Retinal pigment epithelial cell (primary cell): ENCODE data around the gene ABCD2.

Source experiments
- DNase-seq: peaks from one replicate; pipeline ENCODE4 v3.0.0-alpha.2; 2010; ENCODE audit warnings: low read depth
- H3K4me3 ChIP-seq: 2 replicates; pipeline ENCODE4 v1.5.1; 2011; ENCODE audit warnings: mild to moderate bottlenecking, low read length, control low read depth, moderate library complexity
- CTCF ChIP-seq: conservative IDR thresholded peaks from 2 replicates; pipeline ENCODE4 v1.5.1; 2011; ENCODE audit warnings: low read depth, low read length, control low read depth, inconsistent platforms

The ABCD2 gene

GRCh38 chr12:39595928-39596327 lies 23.7 kb downstream of the ABCD2 start:
- H3K4me3 ChIP-seq: no peak overlapping the region
- no peak for DNase-seq
- no peak for TF ChIP-seq CTCF

DNA sequence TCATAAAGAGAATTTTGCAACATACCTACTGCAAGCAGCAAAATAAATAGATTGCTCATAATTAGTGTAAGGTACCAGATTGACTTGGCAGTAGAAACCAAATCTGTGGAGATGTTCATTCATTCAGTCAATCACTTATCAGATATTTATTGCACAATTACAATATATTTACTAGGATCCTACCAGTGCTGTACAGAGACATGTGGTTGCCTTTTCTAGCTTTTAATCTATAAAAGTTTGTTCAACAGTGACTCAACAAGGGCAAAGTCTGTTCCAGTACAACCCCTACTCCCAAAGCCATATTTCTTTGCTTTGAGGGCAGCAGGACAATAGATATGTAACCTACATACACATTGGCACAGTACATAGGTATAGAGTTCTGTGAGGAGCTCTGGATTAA lies 27.3 kb downstream of the ABCD2 start:
- H3K4me3 ChIP-seq: no peak overlapping the region
- no peak for TF ChIP-seq CTCF
- no peak for DNase-seq

GRCh38 chr12:39588348-39588747 lies 31.3 kb downstream of the ABCD2 start:
- H3K4me3 ChIP-seq: no peak overlapping the region
- TF ChIP-seq CTCF: peak; percentile 2
- no peak for DNase-seq

GRCh38 chr12:39587225-39587624 lies 32.4 kb downstream of the ABCD2 start:
- no peak for DNase-seq
- no peak for TF ChIP-seq CTCF
- H3K4me3 ChIP-seq: no peak overlapping the region

- no peak for TF ChIP-seq CTCF
- H3K4me3 ChIP-seq: no peak overlapping the region
- DNase-seq: peak; percentile 85
These were observed 32.8 kb downstream of the ABCD2 start for GRCh38 chr12:39586816-39587215.

- no peak for DNase-seq
- no peak for TF ChIP-seq CTCF
- no peak overlapping the region for H3K4me3 ChIP-seq
These were observed 38.0 kb downstream of the ABCD2 start for GRCh38 chr12:39581592-39581991.

GRCh38 chr12:39575498-39575875 lies 44.1 kb downstream of the ABCD2 start:
- no peak overlapping the region for H3K4me3 ChIP-seq
- TF ChIP-seq CTCF: no peak
- no peak for DNase-seq
